ENCODE results near the gene ERI2. TPM values are rescaled to one million over a fixed set of nuclear protein-coding genes. Genes with fewer than 3 reads are reported as not detected.

The ERI2 gene
- total and polyA plus RNA-seq, 2 of the 13 experiments (the other 11 are each of a cell fraction or from before 2014, with no cell fraction given): 17.4 to 41.3 TPM

- TF ChIP-seq HNF1B (CRISPR knock-in tag; IDR thresholded peaks at IDR 0.05) (0 out of 2 replicates have a peak, but pooled peaks have one; percentile 11), REPIN1 (CRISPR knock-in tag; IDR thresholded peaks at IDR 0.05; ENCODE audit: borderline replicate concordance, low read depth) (peak; percentile 52; the same call in 1 of the 2 replicates), RARA (CRISPR knock-in tag; IDR thresholded peaks at IDR 0.05) (no peak; the same call in 1 of the 2 replicates), ZNF232 (CRISPR knock-in tag; IDR thresholded peaks at IDR 0.05; ENCODE audit: borderline replicate concordance) (no peak), ATF6 (CRISPR knock-in tag; conservative IDR thresholded peaks at IDR 0.05) (0 out of 2 replicates have a peak, but pooled peaks have one; percentile 49), ZNF383 (CRISPR knock-in tag; IDR thresholded peaks at IDR 0.05; ENCODE audit: borderline replicate concordance) (0 out of 2 replicates have a peak, but pooled peaks have one; percentile 61), ZNF143 (CRISPR knock-in tag; IDR thresholded peaks at IDR 0.05) (no peak), CEBPG (CRISPR knock-in tag; IDR thresholded peaks at IDR 0.05) (peak; percentile 10; the same call in 1 of the 2 replicates), CEBPB (IDR thresholded peaks at IDR 0.05; ENCODE audit: borderline replicate concordance, low read depth, low read length) (peak; percentile 67; the same call in 1 of the 2 replicates), ZBTB3 (CRISPR knock-in tag; IDR thresholded peaks at IDR 0.05; ENCODE audit: borderline replicate concordance, low read depth) (0 out of 2 replicates have a peak, but pooled peaks have one; percentile 40), KDM1A (CRISPR knock-in tag; IDR thresholded peaks at IDR 0.05) (0 out of 2 replicates have a peak, but pooled peaks have one; percentile 7), ZNF24 (IDR thresholded peaks at IDR 0.05) (0 out of 2 replicates have a peak, but pooled peaks have one; percentile 27), ZSCAN9 (CRISPR knock-in tag; IDR thresholded peaks at IDR 0.05; ENCODE audit: borderline replicate concordance) (peak; percentile 69; the same call in 1 of the 2 replicates), TBX3 (IDR thresholded peaks at IDR 0.05; ENCODE audit: borderline replicate concordance) (no peak), SOX13 (IDR thresholded peaks at IDR 0.05) (no peak), SOX13 (CRISPR knock-in tag; conservative IDR thresholded peaks at IDR 0.05 in 1 of 2, IDR thresholded peaks at IDR 0.05 in 1 of 2) (0 out of 4 replicates have a peak, but pooled peaks of 1 of the 2 experiments have one; percentile 64), KLF9 (CRISPR knock-in tag; IDR thresholded peaks at IDR 0.05; ENCODE audit: low read depth) (0 out of 2 replicates have a peak, but pooled peaks have one; percentile 65), HMGXB3 (CRISPR knock-in tag; IDR thresholded peaks at IDR 0.05; ENCODE audit: borderline replicate concordance) (peak; percentile 69; the same call in 1 of the 2 replicates), SOX5 (CRISPR knock-in tag; IDR thresholded peaks at IDR 0.05; ENCODE audit: borderline replicate concordance) (peak; percentile 25; the same call in 1 of the 2 replicates)
Observed at GRCh38 chr16:20849589-20850390, 43.5 kb upstream of the ERI2 start (continued).

Measured in HepG2 (cell line).